Measurements from ENCODE around the gene SPRED1.

DNA sequence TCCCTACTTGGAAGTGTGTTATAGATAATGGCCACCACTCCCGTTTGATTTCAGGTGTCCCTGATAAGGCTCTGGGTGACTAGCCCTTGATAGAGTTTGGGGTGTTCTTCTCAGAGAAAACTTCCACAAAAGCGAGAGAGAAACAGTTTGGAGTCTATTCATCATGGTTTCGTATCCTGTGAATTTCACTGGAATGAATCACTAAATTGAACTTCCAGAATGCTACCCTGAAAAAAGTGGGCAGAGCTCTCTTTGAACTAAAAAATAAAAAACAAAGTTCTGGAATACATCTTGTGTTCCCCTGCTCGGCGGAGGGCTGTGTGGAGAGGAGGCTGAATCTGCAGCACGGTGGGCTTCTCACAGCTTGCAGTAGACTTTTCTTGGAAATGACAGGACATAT is 148.5 kb downstream of the SPRED1 start:
- TF ChIP-seq, protein P1, sequence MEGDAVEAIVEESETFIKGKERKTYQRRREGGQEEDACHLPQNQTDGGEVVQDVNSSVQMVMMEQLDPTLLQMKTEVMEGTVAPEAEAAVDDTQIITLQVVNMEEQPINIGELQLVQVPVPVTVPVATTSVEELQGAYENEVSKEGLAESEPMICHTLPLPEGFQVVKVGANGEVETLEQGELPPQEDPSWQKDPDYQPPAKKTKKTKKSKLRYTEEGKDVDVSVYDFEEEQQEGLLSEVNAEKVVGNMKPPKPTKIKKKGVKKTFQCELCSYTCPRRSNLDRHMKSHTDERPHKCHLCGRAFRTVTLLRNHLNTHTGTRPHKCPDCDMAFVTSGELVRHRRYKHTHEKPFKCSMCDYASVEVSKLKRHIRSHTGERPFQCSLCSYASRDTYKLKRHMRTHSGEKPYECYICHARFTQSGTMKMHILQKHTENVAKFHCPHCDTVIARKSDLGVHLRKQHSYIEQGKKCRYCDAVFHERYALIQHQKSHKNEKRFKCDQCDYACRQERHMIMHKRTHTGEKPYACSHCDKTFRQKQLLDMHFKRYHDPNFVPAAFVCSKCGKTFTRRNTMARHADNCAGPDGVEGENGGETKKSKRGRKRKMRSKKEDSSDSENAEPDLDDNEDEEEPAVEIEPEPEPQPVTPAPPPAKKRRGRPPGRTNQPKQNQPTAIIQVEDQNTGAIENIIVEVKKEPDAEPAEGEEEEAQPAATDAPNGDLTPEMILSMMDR (IDR thresholded peaks at IDR 0.05; ENCODE audit: insufficient read depth, low read length): no peak
- TF ChIP-seq GABPA (IDR thresholded peaks at IDR 0.05; ENCODE audit: low read depth) (no peak), POLR2AphosphoS5 (IDR thresholded peaks at IDR 0.05; ENCODE audit: low read depth) (no peak)

All from HL-60 (cell line).